ENCODE results near the gene GPR139. TPM values are rescaled to one million over a fixed set of nuclear protein-coding genes. Genes with fewer than 3 reads are reported as not detected.

The GPR139 gene
- total RNA-seq, 4 donors from 2014 or later: not detected

DNA sequence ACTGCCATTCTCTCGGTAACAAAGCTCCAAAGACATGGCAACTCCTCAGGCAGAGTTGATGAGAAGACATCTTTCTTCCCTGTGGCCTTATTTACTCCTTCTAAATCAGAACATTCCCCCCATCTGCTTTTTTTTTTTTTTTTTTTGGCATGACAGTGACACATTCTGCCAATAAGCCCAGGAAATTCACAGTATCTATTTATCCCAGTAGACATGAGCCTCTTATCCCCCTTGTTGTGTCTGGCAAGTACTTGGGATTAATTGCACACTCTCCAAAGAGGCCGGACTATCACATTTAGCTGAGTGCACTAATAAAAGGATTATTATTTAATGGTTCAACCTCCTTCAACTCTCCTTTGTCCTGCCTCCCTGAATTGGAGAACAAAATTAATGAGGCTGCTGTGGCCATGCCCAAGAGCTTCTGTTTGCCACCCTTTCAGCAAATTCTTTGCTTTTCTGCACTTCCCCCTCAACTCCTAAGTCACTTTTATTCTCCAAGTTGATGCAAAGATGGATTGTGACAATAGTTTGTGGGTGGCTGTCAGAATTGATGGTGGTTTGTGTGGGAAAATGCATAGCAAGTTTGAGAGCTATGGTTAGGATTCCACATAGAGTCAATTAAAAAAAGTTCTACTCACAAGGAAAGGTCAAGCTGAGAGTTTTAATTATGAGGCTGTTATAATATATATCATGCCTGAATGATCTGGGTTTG lies 47.2 kb downstream of the GPR139 start:
- H3K27ac ChIP-seq: no peak overlapping the region
- no peak overlapping the region for H3K4me3 ChIP-seq
- H3K36me3 ChIP-seq: no peaks in the 10 kb centered on the region
- intact Hi-C loops (cut with DNase I): no loop called here
- H3K27me3 ChIP-seq: no peaks in the 10 kb centered on the region
- H3K9me3 ChIP-seq: no peaks in the 10 kb centered on the region
- TF ChIP-seq CTCF (IDR thresholded peaks at IDR 0.05) (no peak), POLR2A (IDR thresholded peaks at IDR 0.05) (no peak)
- DNase-seq: no peak
- WGBS, 2 donors: 30 to 38% methylated on average over 2 of the region's 2 CpGs
- no peaks in the 10 kb centered on the region for H3K4me1 ChIP-seq

- no peaks in the 10 kb centered on the region for H3K27me3 ChIP-seq
- no peak overlapping the region for H3K4me3 ChIP-seq
- H3K36me3 ChIP-seq: no peaks in the 10 kb centered on the region
- intact Hi-C loops (cut with DNase I): no loop called here
- 13 to 16% methylated on average over 1 of the region's 1 CpG for WGBS, 2 donors
- no peak for DNase-seq
- H3K27ac ChIP-seq: no peak overlapping the region
- H3K9me3 ChIP-seq: no peaks in the 10 kb centered on the region
- no peak for TF ChIP-seq CTCF (IDR thresholded peaks at IDR 0.05)
- TF ChIP-seq POLR2A (IDR thresholded peaks at IDR 0.05): no peak
- H3K4me1 ChIP-seq: no peaks in the 10 kb centered on the region
Observed at GRCh38 chr16:20023190-20023589, 50.5 kb downstream of the GPR139 start.

DNA sequence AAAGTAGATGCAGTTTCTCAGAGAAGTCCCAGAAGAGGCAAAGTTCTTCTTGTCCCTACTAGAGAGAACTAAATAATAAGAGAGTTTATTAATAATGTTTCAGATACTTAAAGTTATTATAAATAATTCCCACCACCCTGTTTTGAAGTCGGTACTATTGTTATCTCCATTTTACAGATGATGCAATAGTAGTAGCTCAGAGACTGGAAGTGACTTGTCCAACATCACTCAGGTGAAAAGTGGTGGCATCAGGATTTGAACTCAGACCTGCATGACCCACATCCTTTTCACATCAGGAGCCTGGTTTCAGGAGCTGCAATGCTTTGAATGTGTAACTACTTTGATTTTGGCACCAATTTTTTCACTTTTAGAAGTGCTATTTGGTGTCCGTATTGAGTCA lies 52.7 kb downstream of the GPR139 start:
- Histone ChIP-seq H3K27me3 (no peaks in the 10 kb centered on the region), H3K36me3 (no peaks in the 10 kb centered on the region), H3K9me3 (no peaks in the 10 kb centered on the region), H3K4me1 (no peaks in the 10 kb centered on the region), H3K4me3 (no peak overlapping the region), H3K27ac (no peak overlapping the region)
- intact Hi-C loops (cut with DNase I): no loop called here
- WGBS, 2 donors: 69 to 87% methylated on average over 2 of the region's 2 CpGs
- TF ChIP-seq CTCF (IDR thresholded peaks at IDR 0.05): no peak
- TF ChIP-seq POLR2A (IDR thresholded peaks at IDR 0.05): no peak
- no peak for DNase-seq

- WGBS, 2 donors: 44 to 73% methylated on average over 1 of the region's 1 CpG
- Histone ChIP-seq H3K27ac (no peak overlapping the region), H3K27me3 (no peaks in the 10 kb centered on the region), H3K36me3 (no peaks in the 10 kb centered on the region), H3K4me1 (no peaks in the 10 kb centered on the region), H3K9me3 (no peaks in the 10 kb centered on the region), H3K4me3 (no peak overlapping the region)
- intact Hi-C loops (cut with DNase I): no loop called here
- DNase-seq: no peak
- TF ChIP-seq POLR2A (IDR thresholded peaks at IDR 0.05) (no peak), CTCF (IDR thresholded peaks at IDR 0.05) (no peak)
Observed at GRCh38 chr16:20020083-20020482, 53.6 kb downstream of the GPR139 start.

DNA sequence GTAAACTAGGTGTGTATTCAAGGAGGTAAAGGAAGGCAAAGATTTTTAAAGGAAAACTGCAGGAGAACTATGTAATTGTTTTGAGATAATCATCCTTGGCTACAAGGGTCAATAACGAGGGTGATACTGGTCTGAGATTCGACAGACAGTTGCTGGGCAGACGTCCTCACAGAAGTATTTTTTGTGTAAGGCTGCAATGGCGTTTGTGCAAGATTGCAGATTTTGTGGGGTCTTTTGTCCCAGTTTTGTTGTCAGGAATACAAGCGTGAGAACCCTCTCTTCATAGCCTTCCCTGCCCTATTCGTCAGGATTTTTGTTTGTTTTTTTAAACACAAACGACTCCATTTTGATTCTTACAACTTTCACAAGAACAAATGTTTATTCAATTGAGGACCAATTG lies 57.5 kb downstream of the GPR139 start:
- H3K36me3 ChIP-seq: no peaks in the 10 kb centered on the region
- no peak for DNase-seq
- H3K9me3 ChIP-seq: no peaks in the 10 kb centered on the region
- H3K27ac ChIP-seq: no peak overlapping the region
- no peaks in the 10 kb centered on the region for H3K27me3 ChIP-seq
- intact Hi-C loops (cut with DNase I): no loop called here
- no peak for TF ChIP-seq POLR2A (IDR thresholded peaks at IDR 0.05)
- no peak for TF ChIP-seq CTCF (IDR thresholded peaks at IDR 0.05)
- no peak overlapping the region for H3K4me3 ChIP-seq
- WGBS, 2 donors: 31 to 36% methylated on average over 7 of the region's 7 CpGs
- H3K4me1 ChIP-seq: no peaks in the 10 kb centered on the region

Measured in esophagus squamous epithelium (tissue), 5 donors.